GM12874 (cell line): ENCODE measurements around the gene ACSBG1.

Experiments used
- TF ChIP-seq, protein P1 (sequence below): IDR thresholded peaks from 2 replicates; pipeline ENCODE4 v1.5.1; 2011; ENCODE audit warnings: low read depth, mild to moderate bottlenecking, control low read depth, low read length, moderate library complexity; ENCODE audit not compliant: insufficient read depth

ACSBG1 gene

DNA sequence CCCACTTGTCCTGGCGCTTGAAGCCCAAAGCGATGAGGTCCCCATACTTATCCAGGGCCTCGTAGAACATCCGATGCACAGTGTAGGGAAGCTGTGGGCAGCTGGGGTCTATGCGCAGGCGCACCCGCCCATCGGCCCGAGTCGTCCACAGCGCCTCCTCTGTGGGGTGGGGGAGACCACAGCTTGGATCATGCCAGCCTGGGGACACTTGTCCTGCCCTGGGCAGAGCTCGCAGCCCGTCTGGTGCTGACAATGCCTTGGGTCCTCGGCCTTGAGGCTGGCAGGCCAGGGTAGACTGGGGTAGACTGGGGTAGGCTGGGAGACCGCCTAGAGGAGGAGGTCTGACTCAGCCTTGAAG lies 39.8 kb downstream of the ACSBG1 start:
- TF ChIP-seq, protein P1, sequence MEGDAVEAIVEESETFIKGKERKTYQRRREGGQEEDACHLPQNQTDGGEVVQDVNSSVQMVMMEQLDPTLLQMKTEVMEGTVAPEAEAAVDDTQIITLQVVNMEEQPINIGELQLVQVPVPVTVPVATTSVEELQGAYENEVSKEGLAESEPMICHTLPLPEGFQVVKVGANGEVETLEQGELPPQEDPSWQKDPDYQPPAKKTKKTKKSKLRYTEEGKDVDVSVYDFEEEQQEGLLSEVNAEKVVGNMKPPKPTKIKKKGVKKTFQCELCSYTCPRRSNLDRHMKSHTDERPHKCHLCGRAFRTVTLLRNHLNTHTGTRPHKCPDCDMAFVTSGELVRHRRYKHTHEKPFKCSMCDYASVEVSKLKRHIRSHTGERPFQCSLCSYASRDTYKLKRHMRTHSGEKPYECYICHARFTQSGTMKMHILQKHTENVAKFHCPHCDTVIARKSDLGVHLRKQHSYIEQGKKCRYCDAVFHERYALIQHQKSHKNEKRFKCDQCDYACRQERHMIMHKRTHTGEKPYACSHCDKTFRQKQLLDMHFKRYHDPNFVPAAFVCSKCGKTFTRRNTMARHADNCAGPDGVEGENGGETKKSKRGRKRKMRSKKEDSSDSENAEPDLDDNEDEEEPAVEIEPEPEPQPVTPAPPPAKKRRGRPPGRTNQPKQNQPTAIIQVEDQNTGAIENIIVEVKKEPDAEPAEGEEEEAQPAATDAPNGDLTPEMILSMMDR, result no peak

DNA sequence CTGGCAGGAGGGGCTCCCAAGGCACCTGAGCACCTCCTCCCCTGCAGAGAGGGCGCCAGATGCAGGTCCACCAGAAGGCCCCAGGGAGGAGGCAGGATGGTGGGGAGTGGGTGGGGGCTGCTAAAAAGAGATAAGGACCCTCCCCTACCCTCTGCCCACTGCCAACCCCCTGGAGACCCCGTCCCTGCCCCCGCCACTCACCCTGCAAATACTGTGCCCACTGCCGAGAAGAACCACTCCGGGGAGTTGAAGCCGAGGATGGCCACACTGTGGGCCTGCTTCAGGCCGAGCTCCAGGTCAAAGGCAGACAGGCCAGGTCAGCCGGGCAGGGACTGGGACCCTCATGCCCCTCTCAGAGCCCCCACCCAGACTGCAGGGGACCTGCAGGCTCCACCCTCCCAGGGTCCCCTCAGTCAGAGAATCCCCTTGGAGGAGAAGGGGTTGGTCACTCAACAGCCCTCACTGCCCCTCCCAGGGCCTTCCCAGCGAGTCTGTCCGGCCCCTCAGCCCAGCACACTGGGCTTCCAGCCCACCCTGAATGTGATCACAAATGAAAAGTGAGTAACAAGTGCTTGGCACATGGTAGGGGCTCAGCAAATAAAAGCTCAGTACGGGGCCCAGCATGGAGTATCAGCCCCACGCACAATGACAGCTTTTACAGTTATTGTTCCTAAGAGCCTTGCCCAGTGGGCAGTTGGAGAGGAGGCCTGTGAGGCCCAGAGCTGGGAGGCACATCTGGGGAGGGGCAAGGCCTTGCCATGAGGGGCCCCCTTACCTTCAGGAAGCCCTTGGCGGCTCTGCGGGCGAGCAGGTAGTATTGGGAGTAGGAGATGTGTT lies 40.4 kb downstream of the ACSBG1 start:
- TF ChIP-seq, protein P1, result no peak

DNA sequence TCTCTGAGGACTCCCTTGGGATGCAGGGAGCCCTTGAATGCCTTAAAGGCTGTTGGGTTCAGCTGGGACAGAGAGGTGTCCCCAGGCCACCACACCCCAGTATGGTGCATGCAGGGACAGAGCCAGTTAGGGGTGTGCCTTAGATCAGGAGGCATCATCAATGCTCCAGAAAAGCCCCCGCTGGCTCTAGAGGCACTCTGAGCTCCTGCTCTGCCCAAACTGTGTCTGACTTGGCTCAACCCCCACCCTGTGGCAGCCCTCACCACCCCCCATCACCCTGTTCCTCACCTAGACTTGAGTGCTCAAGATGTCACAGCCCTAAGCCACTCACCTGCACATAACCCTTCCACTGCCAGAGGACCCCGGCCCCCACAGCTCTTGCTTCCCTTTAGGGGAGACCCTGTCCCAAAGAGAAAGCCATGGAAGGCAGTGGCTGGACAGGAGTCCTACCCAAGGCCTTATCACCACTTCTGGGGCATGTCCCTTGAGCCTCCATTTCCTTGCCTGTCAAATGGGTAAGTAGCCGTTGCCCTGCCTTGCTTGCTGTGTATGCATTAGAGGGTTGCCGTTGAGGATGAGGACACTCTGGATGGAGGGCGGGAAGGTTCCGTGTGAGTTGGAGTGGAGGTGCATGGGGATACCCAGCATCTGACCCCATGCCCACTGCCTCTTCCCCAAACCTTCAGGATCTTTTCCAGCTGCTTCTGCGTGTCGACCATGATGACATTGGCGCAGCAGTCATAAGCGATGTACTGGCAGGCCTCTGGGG lies 41.4 kb downstream of the ACSBG1 start:
- TF ChIP-seq, protein P1, result no peak

GRCh38 chr15:78182821-78183220 lies 51.5 kb downstream of the ACSBG1 start:
- TF ChIP-seq, protein P1, result no peak

- TF ChIP-seq, protein P1, result no peak
These were observed 52.0 kb downstream of the ACSBG1 start for GRCh38 chr15:78182336-78182700.

- TF ChIP-seq, protein P1, result no peak
These were observed 54.5 kb downstream of the ACSBG1 start for GRCh38 chr15:78179906-78180305.

DNA sequence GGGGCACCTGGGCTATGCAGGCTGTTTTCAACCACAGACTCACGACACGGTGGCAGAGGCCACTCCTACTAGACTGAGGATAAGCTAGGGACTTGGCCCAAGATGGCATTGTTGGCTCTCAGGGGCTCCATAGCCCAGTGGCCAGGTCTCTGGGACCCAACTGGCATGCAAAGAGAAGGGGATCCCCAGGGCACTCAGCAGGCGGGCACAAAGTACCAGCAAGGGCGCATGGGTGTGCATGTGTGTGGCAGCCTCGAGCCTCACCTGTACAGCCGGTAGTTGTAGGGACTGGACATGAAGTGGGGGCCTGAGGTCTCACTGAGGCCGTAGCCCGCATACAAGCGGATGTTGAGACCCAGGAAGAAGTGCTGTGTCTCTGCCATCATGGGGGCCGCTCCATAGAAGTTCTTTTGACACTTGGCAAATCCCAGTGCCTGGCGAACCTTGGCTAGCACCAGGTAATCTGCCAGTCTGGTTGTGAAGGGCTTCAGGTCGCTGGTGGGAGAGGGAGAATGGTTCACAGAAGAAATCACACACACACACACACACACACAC lies 55.0 kb downstream of the ACSBG1 start:
- TF ChIP-seq, protein P1, result no peak
